Measurements from ENCODE around the gene ITPRIPL2.

The ITPRIPL2 gene

DNA sequence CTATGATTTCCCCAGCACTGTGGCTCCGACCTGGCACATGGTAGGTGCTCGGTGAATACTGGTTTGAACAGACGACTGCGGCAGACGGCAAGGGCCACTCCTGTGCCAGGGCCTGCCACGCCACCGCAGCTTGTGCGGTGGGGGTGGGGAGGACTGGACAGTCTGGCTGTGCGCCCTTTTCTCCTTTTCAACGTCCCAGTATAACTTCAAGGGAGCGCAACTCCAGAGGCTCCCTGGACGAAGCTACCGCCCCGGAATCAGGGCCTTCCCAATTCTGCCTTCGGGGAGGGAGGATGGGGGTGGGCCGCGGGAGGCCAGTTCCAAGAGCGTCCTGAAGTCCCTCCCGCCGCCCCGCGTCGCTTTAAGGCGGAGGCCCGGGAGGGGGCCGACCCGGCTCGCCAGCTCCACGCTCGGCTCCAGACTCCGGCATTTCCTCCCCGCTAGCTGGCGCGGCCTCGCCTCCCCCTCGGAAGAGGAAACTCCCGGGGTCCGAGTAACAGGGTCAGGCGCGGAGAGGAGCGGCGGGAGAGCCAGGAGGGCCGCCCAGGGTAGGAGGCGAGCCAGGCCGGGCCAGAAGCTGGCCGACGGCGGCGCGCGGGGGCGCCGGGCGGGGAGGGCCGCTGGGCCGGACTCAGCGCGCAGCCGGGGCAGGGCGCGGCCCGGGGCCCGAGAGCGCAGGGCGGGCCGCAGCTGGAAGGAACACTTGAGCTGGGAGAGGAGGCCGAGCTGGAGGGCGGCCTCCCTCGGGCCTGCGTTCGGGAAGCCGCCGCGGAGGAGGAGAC is at the start of gene ITPRIPL2:
Gene ITPRIPL2, plus strand, starts transcription at position 388 of the 782 bp plus-strand sequence. CDS start 498 bp downstream, outside the sequence.
- DNase-seq = peak; percentile 67

DNA sequence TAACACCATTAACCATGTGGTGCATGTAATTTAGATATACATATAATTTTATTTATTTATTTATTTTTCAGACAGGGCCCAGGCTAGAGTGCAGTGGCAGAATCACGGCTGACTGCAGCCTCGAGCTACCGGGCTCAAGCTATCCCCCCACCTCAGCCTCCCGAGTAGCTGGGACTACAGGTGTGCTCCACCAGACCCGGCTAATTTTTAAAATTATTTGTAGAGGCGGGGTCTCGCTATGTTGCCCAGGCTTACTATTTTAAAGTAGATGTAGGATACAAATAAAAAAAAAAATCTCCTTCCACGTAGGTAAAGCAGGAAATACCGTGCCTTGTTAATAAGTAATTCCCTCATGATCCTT is 46.8 kb upstream of the ITPRIPL2 start:
- no peak for DNase-seq

DNA sequence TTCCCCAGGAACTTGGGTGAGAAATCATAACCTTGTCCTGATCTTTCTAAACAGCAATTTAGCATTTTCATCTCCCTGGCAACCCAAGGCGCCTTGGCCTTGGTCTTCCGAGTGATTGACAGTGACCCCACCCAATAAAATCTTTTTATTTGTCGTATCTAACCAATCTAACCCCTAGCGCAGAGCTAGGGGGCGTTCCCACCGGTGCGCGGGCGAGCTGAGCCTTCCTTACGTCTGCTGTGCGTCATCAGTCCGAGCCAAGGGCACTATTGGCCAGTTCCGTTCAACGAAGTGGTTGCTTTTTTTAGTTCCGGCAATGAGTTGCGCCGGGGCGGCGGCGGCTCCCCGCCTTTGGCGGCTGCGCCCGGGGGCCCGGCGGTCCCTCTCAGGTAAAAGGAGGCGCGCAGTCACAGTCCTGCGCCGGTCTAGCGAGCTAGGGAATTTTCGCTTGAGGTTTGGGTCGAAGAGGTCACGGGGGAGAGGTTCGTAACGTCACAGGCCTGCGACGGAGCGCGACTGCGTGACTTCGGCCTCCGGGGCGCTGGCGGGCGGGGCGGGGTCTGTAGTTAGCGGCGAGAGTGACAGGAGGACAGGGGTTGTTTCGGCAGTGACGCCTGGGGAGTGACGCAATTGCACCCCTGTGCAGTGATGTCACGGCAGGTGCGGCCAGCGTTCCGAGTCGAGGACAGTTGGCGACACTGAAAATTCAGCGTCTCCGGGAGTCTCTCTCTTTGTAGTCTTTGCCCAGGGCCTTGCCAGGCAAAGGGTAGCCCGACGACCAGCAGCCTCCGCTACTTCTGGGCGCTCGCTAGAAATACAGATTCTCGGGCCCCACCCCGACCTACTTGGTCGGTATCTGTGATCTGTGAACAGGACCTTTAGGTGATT is 46.2 kb upstream of the ITPRIPL2 start, which contains the start of gene COQ7:
Gene COQ7, plus strand, starts transcription at position 266 of the 888 bp plus-strand sequence. Its CDS starts 51 bp downstream, at position 317.
- peak; percentile 97 for DNase-seq

DNA sequence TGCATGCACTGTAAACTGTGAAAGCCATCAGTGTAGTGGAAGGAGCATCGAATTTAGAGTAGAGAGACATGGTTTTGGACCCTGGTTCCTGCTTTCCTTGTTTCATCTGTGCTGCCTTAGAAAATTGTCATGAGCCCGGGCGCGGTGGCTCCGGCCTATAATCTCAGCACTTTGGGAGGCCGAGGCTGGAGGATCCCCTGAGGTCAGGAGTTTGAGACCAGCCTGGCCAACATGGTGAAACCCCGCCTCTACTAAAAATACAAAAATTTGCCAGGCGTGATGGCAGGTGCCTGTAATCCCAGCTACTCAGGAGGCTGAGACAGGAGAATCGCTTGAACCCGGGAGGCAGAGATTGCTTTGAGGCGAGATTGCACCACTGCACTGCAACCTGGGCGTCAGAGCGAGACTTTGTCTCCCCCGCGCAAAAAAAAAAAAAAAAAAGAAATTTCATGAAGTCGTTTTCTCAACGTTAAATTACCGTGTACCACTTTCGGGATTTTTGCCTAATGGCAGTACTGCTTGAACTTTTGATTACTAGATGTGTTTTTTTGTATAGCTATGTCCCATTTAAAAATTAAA is 45.4 kb upstream of the ITPRIPL2 start:
- DNase-seq = no peak

DNA sequence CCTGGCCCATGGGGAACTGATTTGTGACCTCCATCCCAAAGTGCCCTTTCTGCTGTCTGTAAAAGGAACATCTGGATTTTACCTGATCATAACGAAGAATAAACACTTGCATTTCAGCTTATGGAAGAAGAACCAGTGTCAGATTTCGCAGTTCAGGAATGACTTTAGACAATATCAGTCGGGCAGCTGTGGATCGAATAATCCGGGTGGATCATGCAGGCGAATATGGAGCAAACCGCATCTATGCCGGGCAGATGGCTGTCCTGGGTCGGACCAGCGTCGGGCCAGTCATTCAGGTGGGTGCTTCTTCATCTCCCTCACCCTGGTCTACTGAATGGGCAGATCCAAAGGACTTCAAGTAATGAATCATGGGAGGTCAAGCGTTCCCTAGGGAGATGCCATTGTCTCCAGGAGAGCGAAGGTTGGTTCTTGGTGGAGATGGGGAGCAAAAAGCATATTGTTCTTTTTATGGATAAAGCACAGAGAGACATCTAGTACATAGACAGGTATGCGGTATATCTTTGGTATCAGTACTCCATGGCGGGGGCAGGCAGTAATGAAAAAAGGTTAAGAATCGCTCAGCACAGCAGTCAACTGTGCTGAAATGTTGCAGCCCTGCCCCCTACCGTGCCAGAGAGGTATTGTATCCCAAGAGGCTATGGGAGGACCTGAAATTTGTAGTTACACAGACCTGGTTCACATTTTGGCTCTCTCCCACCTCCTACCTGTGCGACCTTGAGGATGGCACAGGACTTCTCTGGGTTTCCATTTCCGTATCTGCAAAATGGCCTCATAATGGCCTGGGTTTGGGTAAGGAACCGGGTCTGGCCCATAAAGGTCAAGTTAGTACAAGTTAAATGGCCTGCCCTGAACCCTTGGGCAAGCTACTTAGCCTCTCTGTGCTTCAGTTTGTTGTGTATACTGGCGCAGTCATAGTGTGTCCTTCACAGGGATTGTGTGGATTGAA is 41.7 kb upstream of the ITPRIPL2 start:
- DNase-seq = peak; percentile 16

DNA sequence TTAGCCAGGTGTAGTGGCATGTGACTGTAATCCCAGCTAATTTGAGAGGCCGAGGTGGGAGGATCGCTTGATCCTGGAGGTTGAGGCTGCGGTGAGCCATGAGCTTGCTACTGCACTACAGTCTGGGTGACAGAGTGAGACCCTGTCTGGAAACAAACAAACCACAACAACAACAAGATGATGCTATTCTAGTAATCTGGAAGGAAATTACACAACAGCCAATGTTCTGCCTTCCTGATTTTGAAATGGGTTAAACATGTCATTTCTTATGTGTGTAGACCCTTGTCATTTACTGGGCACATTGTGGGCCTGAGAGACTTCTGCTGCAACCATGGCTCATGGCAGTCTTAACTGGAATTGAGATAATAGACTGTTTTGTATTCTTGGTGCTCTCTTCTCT is 40.4 kb upstream of the ITPRIPL2 start:
- no peak for DNase-seq

DNA sequence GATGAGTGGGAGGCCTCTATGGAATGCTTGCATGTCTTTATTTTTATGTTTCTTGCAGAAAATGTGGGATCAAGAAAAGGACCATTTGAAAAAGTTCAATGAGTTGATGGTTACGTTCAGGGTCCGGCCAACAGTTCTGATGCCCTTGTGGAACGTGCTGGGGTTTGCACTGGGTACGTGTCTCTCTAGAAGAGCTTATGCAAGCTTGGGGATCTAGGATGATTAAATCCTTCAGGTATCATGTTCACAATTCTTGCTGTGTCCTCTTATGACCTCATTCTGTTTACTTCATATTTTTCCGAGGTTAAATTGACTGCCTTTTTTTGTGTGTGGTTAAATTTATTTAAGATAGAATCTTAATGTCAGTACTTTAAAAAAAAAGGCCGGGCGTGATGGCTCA is 39.9 kb upstream of the ITPRIPL2 start:
- no peak for DNase-seq

DNA sequence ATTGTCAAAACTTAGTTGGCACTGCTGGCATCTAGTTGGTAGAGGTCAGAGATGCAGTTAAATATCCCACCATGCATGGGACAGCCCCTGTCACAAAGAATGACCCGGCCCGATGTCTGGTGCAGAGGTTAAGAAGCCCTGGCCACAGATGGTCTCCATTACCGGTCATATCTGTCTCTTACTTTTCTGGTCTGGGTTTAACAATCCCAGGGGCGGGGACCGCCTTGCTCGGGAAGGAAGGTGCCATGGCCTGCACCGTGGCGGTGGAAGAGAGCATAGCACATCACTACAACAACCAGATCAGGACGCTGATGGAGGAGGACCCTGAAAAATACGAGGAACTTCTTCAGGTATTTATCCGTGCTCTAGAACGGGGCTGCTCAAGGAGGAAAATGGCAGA is 38.3 kb upstream of the ITPRIPL2 start:
- no peak for DNase-seq

DNA sequence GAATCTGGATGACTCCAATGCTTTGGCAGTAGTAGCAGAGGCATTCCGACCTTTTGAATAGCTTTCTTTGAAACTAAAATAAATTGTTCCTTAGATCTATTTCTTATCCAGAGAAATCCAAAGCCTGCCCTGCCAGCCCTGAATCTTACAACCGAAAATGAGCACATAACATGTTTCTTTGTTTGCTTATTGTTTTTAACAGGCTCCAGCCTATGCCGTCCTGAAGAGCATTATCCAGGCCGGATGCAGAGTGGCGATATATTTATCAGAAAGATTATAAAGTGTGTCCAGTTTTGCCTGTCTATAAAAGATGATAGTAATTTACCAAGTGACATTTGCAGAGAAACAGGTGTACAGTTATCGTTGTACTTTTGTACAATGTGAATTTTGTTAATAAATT is 35.9 kb upstream of the ITPRIPL2 start:
- DNase-seq = no peak

DNA sequence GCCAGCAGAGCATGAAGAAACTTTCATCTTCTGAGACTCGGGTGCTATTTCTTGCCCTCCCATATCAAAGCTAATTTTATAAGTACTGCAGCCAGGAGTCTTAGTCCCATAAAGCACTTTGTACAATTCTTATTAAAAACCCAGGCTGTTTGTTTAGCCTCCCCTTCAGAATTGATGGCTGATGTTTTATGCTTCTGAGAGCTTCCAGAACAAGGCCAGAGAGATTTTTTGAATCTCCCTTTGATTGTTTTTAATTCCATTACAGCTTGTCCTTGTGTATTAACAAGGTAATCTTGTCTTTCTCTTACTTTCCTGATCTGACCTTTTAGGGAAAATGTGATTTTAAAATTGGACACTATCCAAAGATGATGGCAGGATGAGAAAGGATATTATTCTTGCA is 30.1 kb upstream of the ITPRIPL2 start:
- DNase-seq = no peak

DNA sequence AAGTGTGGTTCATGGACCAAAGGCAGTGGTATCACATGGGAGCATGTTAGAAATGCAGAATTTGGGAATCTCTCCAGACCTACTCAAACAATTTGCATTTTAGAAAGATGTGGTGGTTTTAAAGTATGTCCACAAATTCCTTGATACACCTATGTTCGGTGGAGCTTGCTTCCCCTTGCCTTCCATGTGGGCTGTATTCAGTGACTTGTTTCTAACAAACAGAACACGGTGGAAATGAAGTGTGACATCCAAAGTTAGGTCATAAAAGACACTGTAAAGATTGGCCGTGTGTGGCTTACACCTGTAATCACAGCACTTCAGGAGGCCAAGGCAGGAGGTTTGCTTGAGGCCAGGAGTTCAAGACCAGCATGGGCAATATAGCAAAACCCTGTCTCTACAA is 29.6 kb upstream of the ITPRIPL2 start:
- no peak for DNase-seq

DNA sequence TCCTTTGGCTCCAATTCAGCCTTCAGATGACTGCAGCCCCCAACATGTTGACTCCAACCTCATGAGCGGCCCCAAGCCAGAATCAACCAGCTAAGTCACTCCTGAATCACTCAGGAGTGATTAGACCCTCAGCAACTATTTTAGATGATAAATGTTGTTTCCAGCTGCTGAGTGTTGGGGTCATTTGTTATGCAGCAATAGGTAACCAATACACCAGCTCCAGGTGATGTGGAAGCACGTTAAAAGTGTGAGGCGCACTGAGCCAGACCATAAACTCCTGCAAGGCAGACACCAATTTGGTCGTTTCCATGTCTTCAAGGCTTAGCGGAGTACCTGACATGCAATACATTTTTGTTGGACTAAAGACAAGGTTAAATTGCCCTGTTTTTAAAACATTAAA is 28.9 kb upstream of the ITPRIPL2 start:
- DNase-seq = no peak

DNA sequence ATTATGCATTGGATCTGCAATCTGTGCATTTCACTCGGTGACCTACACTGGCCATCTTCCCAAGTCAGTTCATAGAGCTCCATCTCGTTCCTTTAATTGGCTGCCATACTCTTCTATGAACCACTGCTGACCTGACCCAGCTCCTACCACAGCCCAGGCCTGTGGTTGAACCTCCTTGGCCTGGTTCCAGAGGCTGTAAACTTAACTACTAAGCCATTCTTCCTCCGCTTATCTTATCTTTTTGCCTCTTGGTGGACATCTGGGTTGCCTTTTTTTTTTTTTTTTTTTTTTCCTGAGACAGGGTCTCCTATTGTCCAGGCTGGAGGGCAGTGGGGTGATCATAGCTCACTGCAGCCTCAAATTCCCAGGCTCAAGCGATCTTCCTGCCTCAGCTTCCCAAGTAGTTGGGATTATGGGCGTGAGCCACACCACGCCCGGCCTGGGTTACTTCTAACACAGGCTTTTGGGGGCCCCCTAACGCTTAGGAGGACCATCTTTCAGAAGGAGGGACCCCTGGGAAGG is 28.0 kb upstream of the ITPRIPL2 start:
- DNase-seq = no peak

DNA sequence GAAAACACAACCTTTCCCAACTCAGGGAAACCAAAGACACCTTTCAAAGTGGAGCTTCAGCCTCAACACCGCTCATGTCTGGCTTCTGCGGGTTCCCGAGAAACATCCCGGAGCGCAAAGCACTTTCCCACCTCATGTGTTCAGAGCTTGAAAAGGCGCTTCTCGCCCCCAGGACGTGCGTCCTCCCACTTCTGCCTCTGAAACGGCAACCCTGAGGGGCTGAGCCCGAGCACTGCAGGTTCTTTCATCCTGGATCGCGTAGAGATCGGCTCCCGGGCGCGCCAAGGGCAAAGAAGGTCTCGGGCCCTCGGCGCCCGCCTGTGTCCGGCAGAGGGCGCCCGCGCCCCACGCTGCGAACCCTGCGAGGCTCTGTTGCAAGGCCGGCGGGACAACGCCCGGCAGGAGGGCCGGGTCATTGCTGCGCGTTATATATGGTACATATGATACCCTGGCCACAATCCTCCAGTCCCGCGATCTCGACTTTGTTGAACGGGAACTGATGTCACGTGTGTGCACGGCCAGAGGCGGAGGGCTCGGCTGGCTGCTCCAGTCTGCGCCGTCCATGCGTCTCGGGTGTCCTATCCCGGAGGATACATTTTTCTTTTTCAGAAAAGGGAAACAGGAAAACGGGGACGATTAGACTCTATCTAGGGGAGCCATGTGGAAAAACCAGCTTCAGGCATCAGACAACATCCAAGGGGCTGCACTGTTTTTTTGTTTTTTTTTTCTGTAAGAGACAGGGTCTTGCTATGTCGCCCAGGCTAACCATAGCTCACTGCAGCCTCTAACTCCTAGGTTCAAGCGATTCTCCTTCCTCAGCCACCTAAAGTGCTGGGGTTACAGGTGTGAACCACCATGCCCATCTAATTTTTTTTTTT is 27.2 kb upstream of the ITPRIPL2 start:
- DNase-seq = peak; percentile 89

DNA sequence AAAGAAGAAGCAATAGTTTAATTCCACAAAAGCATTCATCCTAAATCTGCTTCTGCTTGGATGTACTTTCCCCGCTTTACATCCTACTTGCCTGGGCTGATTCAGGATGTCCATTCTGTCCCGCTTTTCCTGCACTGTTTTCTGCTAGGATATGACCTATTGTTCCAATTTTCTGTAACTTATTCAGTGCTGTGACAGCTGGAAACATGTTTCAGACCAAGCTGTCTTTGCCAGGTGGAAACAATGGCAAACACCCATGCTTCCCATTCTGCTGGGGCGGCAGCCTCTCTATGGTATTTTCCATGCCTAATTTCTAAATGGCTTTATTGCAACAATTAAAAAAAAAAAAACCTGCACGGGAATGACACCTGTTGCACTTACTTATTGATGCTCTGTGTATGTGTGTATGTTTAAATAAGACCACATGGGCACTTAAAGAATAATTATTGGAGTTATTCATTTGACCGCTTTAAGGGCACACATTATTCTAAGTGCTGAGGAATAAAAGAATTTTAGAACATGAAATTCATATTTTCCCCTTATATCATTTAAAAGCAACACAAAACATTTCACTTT is 25.3 kb upstream of the ITPRIPL2 start:
- no peak for DNase-seq

DNA sequence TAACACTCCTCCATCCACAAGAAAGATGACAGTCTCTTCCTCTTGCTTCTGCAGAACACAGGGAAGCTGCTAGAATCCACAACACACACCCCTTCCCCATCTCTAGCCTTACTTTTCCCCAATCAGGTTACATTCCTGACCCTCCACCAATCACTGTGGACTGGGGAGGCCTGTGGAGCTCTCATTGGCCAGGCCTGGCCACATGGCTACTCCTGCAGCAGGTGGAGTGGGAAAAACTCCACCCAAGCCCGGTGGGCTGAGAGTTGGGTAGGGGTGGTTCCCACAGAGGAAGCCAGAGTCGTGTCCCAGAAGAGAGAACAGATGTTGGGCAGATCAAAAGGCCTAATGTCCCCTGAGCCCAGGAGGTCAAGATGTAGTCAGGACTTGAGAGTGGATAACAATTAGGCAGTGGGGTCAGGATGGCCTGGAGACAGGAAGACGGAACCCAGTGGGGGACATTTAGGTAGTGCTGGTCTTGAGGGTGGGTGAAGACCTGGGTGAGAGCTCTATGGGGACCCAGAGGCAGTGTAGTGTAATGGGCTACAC is 24.3 kb upstream of the ITPRIPL2 start:
- DNase-seq = no peak

DNA sequence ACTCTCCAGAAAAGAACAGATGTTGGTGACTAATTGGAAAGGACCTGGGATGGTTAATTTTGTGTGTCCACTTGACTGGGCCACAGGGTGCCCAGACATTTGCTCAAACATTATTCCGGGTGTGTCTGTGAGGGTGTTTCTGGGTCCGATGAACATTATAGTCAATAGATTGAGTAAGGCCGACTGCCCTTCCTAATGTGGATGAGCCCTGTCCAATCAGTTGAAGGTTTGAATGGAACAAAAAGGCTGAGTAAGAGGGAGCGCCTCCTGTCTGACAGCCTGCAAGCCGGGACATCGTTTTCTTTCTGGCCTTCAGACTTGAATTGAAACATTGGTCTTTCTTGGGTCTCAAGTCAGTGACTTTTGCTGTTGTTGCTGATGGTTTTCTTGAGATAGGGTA is 22.8 kb upstream of the ITPRIPL2 start:
- DNase-seq = no peak

DNA sequence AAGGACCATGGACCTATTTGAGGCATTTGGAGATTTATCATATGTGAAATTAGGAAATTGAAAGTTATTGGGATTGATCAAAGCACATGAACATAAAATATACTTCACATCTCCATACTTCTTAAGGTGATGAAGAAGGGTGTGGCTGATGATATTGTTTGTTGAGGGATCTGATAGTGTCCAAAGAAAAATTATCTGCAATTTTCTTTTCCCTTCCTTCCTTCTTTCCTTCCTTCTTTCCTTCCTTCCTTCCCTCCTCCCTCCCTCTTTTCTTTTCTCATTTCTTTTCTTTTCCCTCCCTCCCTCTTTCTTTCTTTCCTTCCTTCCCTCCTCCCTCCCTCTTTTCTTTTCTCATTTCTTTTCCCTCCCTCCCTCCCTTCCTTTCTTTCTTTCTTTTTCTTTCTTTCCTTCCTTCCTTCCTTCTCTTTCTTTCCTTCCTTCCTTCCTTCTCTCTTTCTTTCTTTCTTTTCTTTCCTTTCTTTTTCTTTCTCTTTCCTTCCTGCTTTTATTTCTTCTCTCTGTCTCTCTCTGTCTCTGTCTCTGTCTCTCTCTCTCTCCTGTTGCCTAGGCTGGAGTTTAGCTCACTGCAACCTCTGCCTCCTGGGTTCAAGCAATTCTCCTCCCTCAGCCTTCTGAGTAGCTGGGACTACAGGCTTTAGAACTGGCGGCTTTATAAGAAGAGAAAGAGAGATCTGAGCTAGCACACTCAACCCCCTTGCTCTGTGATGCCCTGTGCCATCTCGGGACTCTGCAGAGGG is 20.9 kb upstream of the ITPRIPL2 start:
- DNase-seq = no peak
